HEK293T (cell line): ENCODE results near the gene SLC30A7.
A peak's percentile ranks its signal among the peaks of the same experiment; 100 is the strongest.
"Not testable (repeated sequence)": the region's sequence is repeated elsewhere in the genome, so short reads cannot be mapped to it uniquely, and the experiment has no call there.

Experiments used
- CTCF ChIA-PET: fragments of 350-600 bp; formaldehyde crosslinking; extraction: SDS; loops from one replicate; lab custom pipeline; 2021; ENCODE audit warnings: antibody characterized with exemption, inconsistent platforms; lab: Yijun Ruan, JAX
- POLR2A ChIA-PET: fragments of 350-600 bp; formaldehyde crosslinking; extraction: SDS; loops from one replicate; lab custom pipeline; 2020; ENCODE audit warnings: antibody characterized with exemption, inconsistent platforms; lab: Yijun Ruan, JAX
- DNase-seq: peaks from one replicate; pipeline ENCODE4 v3.0.0; 2012; ENCODE audit warnings: mixed read lengths; ENCODE audit errors: extremely low spot score
- ARNT ChIP-seq: fragments of 450-650 bp; IDR thresholded peaks from 2 replicates; pipeline ENCODE4 v1.6.1; 2017; ENCODE audit warnings: mild to moderate bottlenecking
- BHLHE40 ChIP-seq: fragments of 450-650 bp; IDR thresholded peaks from 2 replicates; pipeline ENCODE4 v1.6.1; 2016; ENCODE audit warnings: mild to moderate bottlenecking, moderate library complexity, borderline replicate concordance
- CTBP1 ChIP-seq: fragments of 450-650 bp; IDR thresholded peaks from 2 replicates; pipeline ENCODE4 v1.6.1; 2016; ENCODE audit warnings: borderline replicate concordance
- ELF4 ChIP-seq: fragments of 450-650 bp; IDR thresholded peaks from 2 replicates; pipeline ENCODE4 v1.6.1; 2017; ENCODE audit warnings: antibody characterized with exemption
- FOXA1 ChIP-seq: fragments of 450-650 bp; IDR thresholded peaks from 2 replicates; pipeline ENCODE4 v1.6.1; 2016; ENCODE audit warnings: mild to moderate bottlenecking
- FOXK2 ChIP-seq: fragments of 450-650 bp; IDR thresholded peaks from 2 replicates; pipeline ENCODE4 v1.6.1; 2016; ENCODE audit warnings: mild to moderate bottlenecking
- FOXM1 ChIP-seq: fragments of 450-650 bp; IDR thresholded peaks from 2 replicates; pipeline ENCODE4 v1.6.1; 2017; ENCODE audit warnings: mild to moderate bottlenecking, borderline replicate concordance
- HDGF ChIP-seq: fragments of 450-650 bp; IDR thresholded peaks from 2 replicates; pipeline ENCODE4 v1.6.1; 2017; ENCODE audit warnings: antibody characterized with exemption, borderline replicate concordance
- L3MBTL2 ChIP-seq: fragments of 450-650 bp; conservative IDR thresholded peaks from 2 replicates; pipeline ENCODE4 v1.6.1; 2016; ENCODE audit warnings: mild to moderate bottlenecking
- LEF1 ChIP-seq: fragments of 450-650 bp; IDR thresholded peaks from 2 replicates; pipeline ENCODE4 v1.6.1; 2017; ENCODE audit warnings: mild to moderate bottlenecking, borderline replicate concordance
- NFRKB ChIP-seq: fragments of 450-650 bp; IDR thresholded peaks from 2 replicates; pipeline ENCODE4 v1.6.1; 2016; ENCODE audit warnings: mild to moderate bottlenecking, moderate library complexity
- PKNOX1 ChIP-seq: fragments of 450-650 bp; IDR thresholded peaks from 2 replicates; pipeline ENCODE4 v1.6.1; 2016
- SP1 ChIP-seq: fragments of 450-650 bp; IDR thresholded peaks from 2 replicates; pipeline ENCODE4 v1.6.1; 2017
- SUZ12 ChIP-seq: fragments of 450-650 bp; IDR thresholded peaks from 2 replicates; pipeline ENCODE4 v1.6.1; 2016; ENCODE audit warnings: mild to moderate bottlenecking
- TARDBP ChIP-seq: fragments of 450-650 bp; IDR thresholded peaks from 2 replicates; pipeline ENCODE4 v1.6.1; 2016
- ZNF384 ChIP-seq: fragments of 450-650 bp; IDR thresholded peaks from 2 replicates; pipeline ENCODE4 v1.6.1; 2016

The SLC30A7 gene

GRCh38 chr1:100895540-100896480 lies at the start of gene SLC30A7:
Gene SLC30A7, plus strand, starts transcription at chr1:100896090. Its CDS starts 173 bp downstream, at chr1:100896263.
- ChIA-PET POLR2A (interaction anchor here (0.8 to 2.2 kb wide), 8 partner anchors 11 to 395 kb away, joined by 3 to 39 read pairs (median 4); no protein-coding TSS in a partner anchor), CTCF (no interaction called here)
- TF ChIP-seq L3MBTL2 (peak; percentile 75), TARDBP (no peak), ELF4 (peak; percentile 29; the same call in 1 of the 2 replicates), PKNOX1 (peak; percentile 65)
- peak; percentile 95 for DNase-seq

- TF ChIP-seq NFRKB (no peak), L3MBTL2 (no peak), FOXM1 (no peak), ZNF384 (no peak), HDGF (no peak), ELF4 (no peak), SUZ12 (no peak), FOXA1 (no peak), SP1 (no peak), PKNOX1 (no peak), TARDBP (no peak), FOXK2 (no peak), LEF1 (no peak), ARNT (no peak), BHLHE40 (no peak), CTBP1 (no peak)
- DNase-seq: no peak
- ChIA-PET POLR2A (no interaction called here), CTCF (interaction anchor here (0.6 kb wide), 1 partner anchor 232 kb away, joined by 4 read pairs; no protein-coding TSS in a partner anchor)
Observed at GRCh38 chr1:100847361-100848082, 48.4 kb upstream of the SLC30A7 start.

GRCh38 chr1:100851726-100852125 lies 44.2 kb upstream of the SLC30A7 start:
- DNase-seq: no peak
- POLR2A ChIA-PET: no interaction called here
- CTCF ChIA-PET: no interaction called here
- TF ChIP-seq FOXA1 (no peak), NFRKB (no peak), FOXK2 (no peak), L3MBTL2 (no peak), HDGF (no peak), PKNOX1 (no peak), BHLHE40 (no peak)

GRCh38 chr1:100852976-100853375 lies 42.9 kb upstream of the SLC30A7 start:
- ChIA-PET POLR2A (no interaction called here), CTCF (no interaction called here)
- TF ChIP-seq BHLHE40 (no peak), CTBP1 (no peak), ARNT (no peak), ZNF384 (no peak), SUZ12 (no peak), L3MBTL2 (no peak), LEF1 (no peak), HDGF (no peak), TARDBP (no peak), NFRKB (no peak), FOXM1 (no peak), SP1 (no peak), PKNOX1 (no peak), FOXK2 (no peak), FOXA1 (no peak)
- DNase-seq: no peak

GRCh38 chr1:100855116-100855515 lies 40.8 kb upstream of the SLC30A7 start:
- CTCF ChIA-PET: interaction anchor here (0.7 kb wide), 1 partner anchor 118 kb away, joined by 3 read pairs; no protein-coding TSS in a partner anchor
- DNase-seq, POLR2A ChIA-PET: not testable (repeated sequence)
